Measurements from ENCODE around the gene ADGRB3. TPM values are rescaled to one million over a fixed set of nuclear protein-coding genes. Genes with fewer than 3 reads are reported as not detected.

Gene ADGRB3
- total RNA-seq, 1 donor from 2014 or later: 1.8 TPM

DNA sequence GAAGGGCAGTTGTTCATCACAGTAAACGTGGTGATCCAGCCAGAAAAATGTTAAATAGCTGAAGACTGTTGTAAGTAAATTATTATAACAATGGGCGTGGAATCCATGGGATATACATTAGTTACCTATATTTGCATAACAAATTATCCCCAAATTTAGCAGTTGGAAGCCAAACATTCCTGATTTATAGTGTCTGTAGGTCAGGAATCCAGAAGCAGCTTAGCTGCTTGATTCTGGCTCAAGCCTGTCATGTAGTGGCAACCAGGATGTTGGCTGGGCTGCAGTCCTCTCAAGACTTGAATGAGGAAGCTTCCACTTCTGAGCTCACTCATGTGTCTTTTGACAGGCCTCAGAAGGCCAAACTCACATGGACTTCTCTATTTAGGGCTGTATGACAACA lies 6.9 kb upstream of the ADGRB3 start:
- DNase-seq (ENCODE audit: low spot score, unreplicated experiment): no peak
- H3K9me3 Mint-ChIP-seq (ENCODE audit: low read depth): no peaks in the 10 kb centered on the region
- no peak overlapping the region for H3K4me3 Mint-ChIP-seq (ENCODE audit: low read depth)
- no peak overlapping the region for H3K27ac Mint-ChIP-seq
- H3K4me1 Mint-ChIP-seq (ENCODE audit: low read depth): peaks cover 2% of the 10 kb centered on the region
- H3K36me3 Mint-ChIP-seq (ENCODE audit: insufficient read depth): no peaks in the 10 kb centered on the region
- TF ChIP-seq, protein P1, sequence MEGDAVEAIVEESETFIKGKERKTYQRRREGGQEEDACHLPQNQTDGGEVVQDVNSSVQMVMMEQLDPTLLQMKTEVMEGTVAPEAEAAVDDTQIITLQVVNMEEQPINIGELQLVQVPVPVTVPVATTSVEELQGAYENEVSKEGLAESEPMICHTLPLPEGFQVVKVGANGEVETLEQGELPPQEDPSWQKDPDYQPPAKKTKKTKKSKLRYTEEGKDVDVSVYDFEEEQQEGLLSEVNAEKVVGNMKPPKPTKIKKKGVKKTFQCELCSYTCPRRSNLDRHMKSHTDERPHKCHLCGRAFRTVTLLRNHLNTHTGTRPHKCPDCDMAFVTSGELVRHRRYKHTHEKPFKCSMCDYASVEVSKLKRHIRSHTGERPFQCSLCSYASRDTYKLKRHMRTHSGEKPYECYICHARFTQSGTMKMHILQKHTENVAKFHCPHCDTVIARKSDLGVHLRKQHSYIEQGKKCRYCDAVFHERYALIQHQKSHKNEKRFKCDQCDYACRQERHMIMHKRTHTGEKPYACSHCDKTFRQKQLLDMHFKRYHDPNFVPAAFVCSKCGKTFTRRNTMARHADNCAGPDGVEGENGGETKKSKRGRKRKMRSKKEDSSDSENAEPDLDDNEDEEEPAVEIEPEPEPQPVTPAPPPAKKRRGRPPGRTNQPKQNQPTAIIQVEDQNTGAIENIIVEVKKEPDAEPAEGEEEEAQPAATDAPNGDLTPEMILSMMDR (IDR thresholded peaks at IDR 0.05; ENCODE audit: unreplicated experiment): no peak
- peaks cover 26% of the 10 kb centered on the region for H3K27me3 Mint-ChIP-seq

DNA sequence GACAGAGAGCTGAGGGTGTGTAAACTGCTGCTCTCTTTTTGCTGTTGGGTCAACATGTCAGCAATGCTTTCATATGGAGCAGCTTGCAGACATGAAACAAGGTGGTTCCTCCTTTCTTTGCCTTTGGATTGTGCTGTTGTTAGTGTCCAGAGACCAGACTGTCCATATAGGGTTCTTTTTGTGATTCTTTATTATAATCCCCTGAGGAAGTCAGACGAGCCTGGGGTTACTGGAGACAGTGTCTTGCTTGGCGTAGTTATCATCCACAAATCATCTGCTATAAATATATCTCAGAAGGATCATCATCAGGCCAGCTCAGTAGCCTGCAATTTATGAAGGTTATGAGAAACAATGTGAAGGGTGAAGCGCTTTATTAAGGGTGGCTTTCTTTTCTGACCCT lies 2.3 kb upstream of the ADGRB3 start:
- Mint-ChIP-seq H3K36me3 (ENCODE audit: insufficient read depth) (no peaks in the 10 kb centered on the region), H3K9me3 (ENCODE audit: low read depth) (no peaks in the 10 kb centered on the region), H3K4me3 (ENCODE audit: low read depth) (no peak overlapping the region), H3K27ac (no peak overlapping the region), H3K4me1 (ENCODE audit: low read depth) (peaks cover 13% of the 10 kb centered on the region), H3K27me3 (peaks cover 55% of the 10 kb centered on the region)
- TF ChIP-seq, protein P1 (IDR thresholded peaks at IDR 0.05; ENCODE audit: unreplicated experiment): no peak
- no peak for DNase-seq (ENCODE audit: low spot score, unreplicated experiment)

DNA sequence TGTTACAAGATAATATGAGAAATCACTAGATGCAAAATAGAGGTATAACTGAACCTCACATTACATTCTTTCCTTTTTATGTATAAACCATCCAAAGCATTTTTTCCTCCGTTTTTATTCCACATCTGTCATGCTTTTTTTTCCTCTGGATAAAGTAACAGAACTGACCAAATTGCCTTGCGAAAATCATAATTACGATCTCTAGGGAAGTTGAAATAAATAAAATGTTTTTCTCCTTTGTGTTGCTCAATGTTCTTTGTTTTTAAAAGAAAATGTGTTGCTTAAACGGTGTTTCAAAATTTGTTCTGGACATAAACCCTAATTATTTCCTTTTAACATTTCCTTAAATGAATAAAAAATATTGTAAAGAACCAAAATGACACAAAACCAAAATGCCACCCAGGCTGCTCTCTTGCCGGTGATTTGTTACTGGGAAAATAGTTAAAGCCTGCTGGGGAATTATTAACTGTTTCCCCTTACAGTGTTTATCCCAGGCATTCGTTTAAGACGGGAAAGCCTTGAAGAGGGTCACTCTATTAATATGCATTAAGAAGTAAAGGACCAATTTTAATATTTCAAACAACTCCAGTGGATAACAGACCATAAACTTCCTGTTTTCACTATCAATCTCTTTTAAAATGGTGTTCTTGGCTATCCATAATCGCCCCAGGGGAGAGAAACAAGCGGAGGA lies 1.7 kb upstream of the ADGRB3 start:
- TF ChIP-seq, protein P1 (IDR thresholded peaks at IDR 0.05; ENCODE audit: unreplicated experiment): no peak
- peak overlapping the region; percentile 95 for H3K4me3 Mint-ChIP-seq (ENCODE audit: low read depth)
- H3K27me3 Mint-ChIP-seq: peaks cover 59% of the 10 kb centered on the region
- peak overlapping the region; percentile 43 for H3K27ac Mint-ChIP-seq
- peaks cover 13% of the 10 kb centered on the region for H3K4me1 Mint-ChIP-seq (ENCODE audit: low read depth)
- DNase-seq (ENCODE audit: low spot score, unreplicated experiment): no peak
- H3K9me3 Mint-ChIP-seq (ENCODE audit: low read depth): no peaks in the 10 kb centered on the region
- H3K36me3 Mint-ChIP-seq (ENCODE audit: insufficient read depth): no peaks in the 10 kb centered on the region

DNA sequence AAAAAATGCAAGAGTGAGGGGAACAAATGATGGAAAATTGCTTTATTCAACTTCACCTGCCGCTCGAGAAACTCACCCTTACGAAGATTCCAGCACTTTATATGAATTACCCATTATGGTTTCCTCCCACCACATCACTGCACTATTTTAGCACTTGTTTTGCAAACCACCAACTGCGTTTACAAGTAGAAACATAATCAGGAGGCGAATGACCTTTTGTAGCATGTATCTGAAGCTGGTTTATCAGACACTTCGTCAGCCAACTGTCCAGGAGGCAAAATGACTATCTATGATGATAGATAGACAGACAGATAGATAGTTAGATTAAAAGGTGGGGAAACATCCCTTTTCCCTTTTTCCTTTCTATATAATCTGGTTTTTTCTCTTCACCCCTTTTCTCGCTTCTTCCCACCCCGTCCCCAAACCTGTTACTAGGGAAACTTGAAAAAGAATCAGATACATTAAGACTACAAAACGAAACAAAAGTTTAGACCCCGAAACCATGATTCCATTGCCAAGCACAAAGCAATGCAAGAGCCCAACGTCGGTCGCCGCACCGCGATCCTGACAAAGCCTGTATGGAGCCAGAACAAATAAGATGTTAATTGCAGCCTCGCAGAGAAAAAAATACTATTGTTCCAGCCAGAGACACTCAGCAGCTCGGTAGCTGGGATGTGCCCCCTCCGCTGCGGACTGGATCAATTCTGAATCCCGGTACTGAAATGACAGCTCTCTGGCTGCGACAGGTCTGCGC lies 933 bp upstream of the ADGRB3 start:
- Mint-ChIP-seq H3K4me1 (ENCODE audit: low read depth) (peaks cover 13% of the 10 kb centered on the region), H3K27me3 (peaks cover 66% of the 10 kb centered on the region), H3K9me3 (ENCODE audit: low read depth) (no peaks in the 10 kb centered on the region), H3K36me3 (ENCODE audit: insufficient read depth) (no peaks in the 10 kb centered on the region), H3K4me3 (ENCODE audit: low read depth) (peak overlapping the region; percentile 95), H3K27ac (peak overlapping the region; percentile 68)
- DNase-seq (ENCODE audit: low spot score, unreplicated experiment): peak; percentile 16
- TF ChIP-seq, protein P1 (IDR thresholded peaks at IDR 0.05; ENCODE audit: unreplicated experiment): no peak

DNA sequence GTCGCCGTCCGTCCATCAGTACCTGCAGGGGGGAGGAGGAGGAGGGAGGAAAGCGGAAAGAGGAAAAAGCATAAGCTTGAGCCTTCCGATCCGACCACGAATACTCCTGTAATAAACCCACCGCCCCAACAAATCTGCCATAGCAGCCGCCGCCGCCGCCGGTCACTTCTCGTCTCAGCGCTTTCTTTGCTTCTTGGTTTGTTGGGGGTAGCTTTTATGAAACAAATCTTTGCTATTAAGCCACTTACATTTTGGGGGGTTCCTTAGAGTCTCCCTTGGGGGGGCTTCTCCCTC lies 277 bp downstream of the ADGRB3 start:
- Mint-ChIP-seq H3K4me3 (ENCODE audit: low read depth) (peak overlapping the region; percentile 95), H3K27ac (peak overlapping the region; percentile 88), H3K36me3 (ENCODE audit: insufficient read depth) (no peaks in the 10 kb centered on the region), H3K27me3 (peaks cover 72% of the 10 kb centered on the region), H3K9me3 (ENCODE audit: low read depth) (no peaks in the 10 kb centered on the region), H3K4me1 (ENCODE audit: low read depth) (peaks cover 24% of the 10 kb centered on the region)
- no peak for DNase-seq (ENCODE audit: low spot score, unreplicated experiment)
- TF ChIP-seq, protein P1 (IDR thresholded peaks at IDR 0.05; ENCODE audit: unreplicated experiment): no peak
